GM19468 (cell line): ENCODE results near the gene FAT3.

Experiments used
- ATAC-seq: cut with Tn5 transposase; IDR thresholded peaks from one replicate; pipeline ENCODE4 v1.9.1; 2021; ENCODE audit warnings: mild to moderate bottlenecking, moderate library complexity, moderate number of reproducible peaks; ENCODE audit not compliant: unreplicated experiment; ENCODE audit errors: extremely low read depth

Gene FAT3

GRCh38 chr11:92227230-92227814, 2.7 kb downstream of the FAT3 start:
- no peak for ATAC-seq

GRCh38 chr11:92227959-92228935, 3.6 kb downstream of the FAT3 start:
- ATAC-seq, result no peak

GRCh38 chr11:92236856-92237255, 12.2 kb downstream of the FAT3 start:
- no peak for ATAC-seq

GRCh38 chr11:92240916-92241315, 16.3 kb downstream of the FAT3 start:
- no peak for ATAC-seq

- ATAC-seq, result no peak
These were observed 21.2 kb downstream of the FAT3 start for GRCh38 chr11:92245700-92246271.

- no peak for ATAC-seq
These were observed 22.0 kb downstream of the FAT3 start for GRCh38 chr11:92246630-92247029.

GRCh38 chr11:92249156-92249753, 24.6 kb downstream of the FAT3 start:
- no peak for ATAC-seq

- no peak for ATAC-seq
These were observed 27.4 kb downstream of the FAT3 start for GRCh38 chr11:92251980-92252379.

GRCh38 chr11:92253421-92253820, 28.8 kb downstream of the FAT3 start:
- ATAC-seq, result no peak

- ATAC-seq, result no peak
These were observed 29.3 kb downstream of the FAT3 start for GRCh38 chr11:92253945-92254344.

- ATAC-seq, result no peak
These were observed 32.9 kb downstream of the FAT3 start for GRCh38 chr11:92257536-92257935.

GRCh38 chr11:92259861-92260260, 35.2 kb downstream of the FAT3 start:
- ATAC-seq, result no peak

GRCh38 chr11:92264350-92264749, 39.7 kb downstream of the FAT3 start:
- no peak for ATAC-seq

GRCh38 chr11:92266806-92267205, 42.2 kb downstream of the FAT3 start:
- ATAC-seq, result no peak

- ATAC-seq, result no peak
These were observed 42.7 kb downstream of the FAT3 start for GRCh38 chr11:92267278-92267677.

- no peak for ATAC-seq
These were observed 43.4 kb downstream of the FAT3 start for GRCh38 chr11:92267968-92268367.

GRCh38 chr11:92268546-92268945, 43.9 kb downstream of the FAT3 start:
- ATAC-seq, result no peak

GRCh38 chr11:92269021-92269420, 44.4 kb downstream of the FAT3 start:
- no peak for ATAC-seq

GRCh38 chr11:92269841-92270240, 45.2 kb downstream of the FAT3 start:
- no peak for ATAC-seq

- ATAC-seq, result no peak
These were observed 48.0 kb downstream of the FAT3 start for GRCh38 chr11:92272651-92273050.
